Measurements from ENCODE around the gene ATP5PO.

ATP5PO gene

DNA sequence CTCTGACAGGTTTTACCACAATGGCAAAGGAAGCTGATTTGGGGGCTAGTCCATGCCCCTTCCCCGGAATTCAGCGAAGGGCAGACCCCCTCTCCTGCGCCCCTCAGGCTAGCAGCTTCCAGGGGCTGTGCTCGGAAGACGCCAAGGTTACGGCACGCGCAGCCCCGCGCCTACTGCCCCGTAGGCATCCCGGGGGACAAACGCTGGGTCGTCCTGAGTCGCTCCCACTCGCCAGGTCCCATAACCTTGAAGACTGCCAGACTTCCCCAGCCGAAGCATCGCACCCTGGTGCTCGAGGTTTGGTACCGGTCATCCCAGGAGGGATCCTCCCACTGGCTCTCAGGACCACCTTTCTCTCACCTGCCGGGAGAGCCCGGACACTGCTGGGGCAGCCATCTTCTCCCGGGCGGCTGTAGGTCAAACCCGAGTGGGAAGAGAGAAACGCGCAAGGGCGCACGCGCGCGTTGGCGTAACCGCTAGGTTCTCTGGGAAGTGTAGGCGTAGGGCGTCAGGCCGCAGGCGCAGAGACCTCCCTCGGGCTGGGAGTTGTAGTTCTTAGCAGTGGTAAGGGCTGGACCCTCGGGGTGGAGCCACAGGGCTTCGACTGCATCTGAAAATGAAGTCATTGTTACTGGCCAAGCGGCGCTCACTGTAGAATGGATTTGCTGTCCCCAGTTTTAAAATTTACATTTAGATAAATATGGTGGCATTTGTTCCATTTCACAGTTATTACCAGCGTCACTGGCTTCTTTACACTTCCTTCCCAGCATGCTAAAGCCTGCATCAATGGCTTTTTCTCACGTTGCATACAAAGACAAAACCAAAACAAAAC, at the start of gene ATP5PO:
TSS of gene ATP5PO (minus strand) at position 437 of the 832 bp plus-strand sequence. CDS start at position 396, 41 bp downstream.
- DNase-seq, result peak; percentile 98

DNA sequence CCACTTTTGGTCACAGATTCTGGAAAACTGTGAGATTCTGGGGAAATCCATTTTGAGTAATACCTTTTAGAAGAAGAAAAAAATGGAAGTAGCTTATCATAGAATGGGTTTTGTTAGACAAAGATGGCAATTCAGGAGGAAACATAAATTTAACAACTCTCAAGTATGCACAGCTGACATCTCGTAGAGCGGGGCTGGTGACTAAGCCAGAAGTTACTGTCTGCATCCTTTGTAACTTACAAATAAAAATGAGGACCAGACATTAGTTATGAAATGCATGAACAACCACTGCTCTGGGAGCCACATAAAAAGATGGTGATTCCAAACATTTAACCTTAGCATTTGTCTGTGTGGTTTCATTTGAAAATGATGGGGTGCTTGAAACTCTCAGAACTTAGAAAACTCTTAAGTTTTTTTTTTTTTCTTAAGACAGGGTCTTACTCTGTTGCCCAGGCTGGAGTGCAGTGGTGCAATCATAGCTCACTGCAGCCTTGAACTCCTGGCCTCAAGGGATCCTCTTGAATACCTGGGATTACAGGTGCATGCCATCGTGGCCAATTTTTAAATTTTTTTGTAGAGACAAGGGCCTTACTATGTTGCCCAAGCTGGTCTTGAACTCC, 49.2 kb upstream of the ATP5PO start:
- peak; percentile 34 for DNase-seq

GRCh38 chr21:33963848-33964555, 48.4 kb upstream of the ATP5PO start:
- DNase-seq, result no peak

DNA sequence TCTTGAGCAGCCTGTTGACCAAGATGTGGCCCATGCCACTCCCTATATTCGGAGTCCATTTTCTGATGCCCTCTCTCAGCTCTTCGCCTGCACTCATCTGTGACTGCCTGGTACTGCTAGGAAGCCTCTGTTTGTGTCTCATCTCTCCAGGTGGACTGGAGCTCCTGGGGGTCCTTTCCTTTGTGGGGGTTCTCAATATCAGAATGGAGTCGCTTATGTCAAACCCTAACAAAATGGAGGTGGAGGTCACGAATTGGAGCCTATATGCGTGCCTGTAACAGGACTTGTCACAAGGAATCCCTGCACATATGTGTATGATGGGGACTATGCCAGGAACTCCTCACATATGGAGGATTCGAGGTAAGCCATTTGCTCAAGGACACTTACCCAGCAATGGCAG, 46.7 kb upstream of the ATP5PO start:
- no peak for DNase-seq

- no peak for DNase-seq
Measured at GRCh38 chr21:33961061-33961460, 45.5 kb upstream of the ATP5PO start.

GRCh38 chr21:33959680-33960079, 44.1 kb upstream of the ATP5PO start:
- no peak for DNase-seq

GRCh38 chr21:33954395-33954794, 38.8 kb upstream of the ATP5PO start:
- DNase-seq, result no peak

DNA sequence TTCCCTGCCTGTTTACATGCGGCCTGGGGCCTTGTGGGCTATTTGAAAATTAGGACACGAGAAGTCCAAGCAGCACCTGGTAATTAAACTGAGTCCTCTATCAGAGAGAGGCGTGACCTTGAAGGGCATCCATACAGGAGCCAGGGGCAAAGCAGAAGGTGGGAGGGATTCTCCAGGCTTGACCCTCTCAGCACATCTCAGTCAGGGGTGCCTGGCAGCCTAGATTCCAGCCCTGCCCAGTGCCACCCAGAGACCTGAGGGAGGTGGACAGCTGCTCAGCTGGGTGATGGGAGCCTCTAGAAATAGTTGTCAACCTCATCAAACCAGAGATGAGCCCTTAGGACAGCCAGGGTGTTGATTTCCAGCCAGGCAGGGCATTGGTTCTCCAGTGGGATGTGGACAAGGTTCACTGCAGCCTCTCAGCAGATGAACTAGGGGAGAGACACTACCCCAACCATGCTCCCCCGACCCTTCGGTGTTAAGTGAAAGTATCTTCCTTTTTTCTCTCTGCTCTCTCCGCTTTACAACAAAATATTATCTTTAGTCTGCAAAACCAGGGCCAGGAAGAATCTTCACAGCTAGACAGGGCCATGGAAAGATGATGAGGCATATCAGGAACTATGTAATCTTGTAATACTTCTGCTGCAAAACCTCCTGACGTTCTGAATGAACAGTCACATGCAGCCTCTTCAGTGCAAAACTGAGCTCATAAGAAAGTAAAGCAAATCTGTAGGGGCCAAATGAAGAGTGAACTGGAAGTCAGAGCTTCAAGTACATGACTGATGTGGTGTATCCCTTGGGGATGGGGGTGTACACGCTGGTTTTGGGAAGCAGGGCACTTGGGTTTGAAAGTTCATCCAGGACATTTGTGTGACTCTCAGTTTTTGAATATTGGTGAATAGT, 35.9 kb upstream of the ATP5PO start:
- no peak for DNase-seq

DNA sequence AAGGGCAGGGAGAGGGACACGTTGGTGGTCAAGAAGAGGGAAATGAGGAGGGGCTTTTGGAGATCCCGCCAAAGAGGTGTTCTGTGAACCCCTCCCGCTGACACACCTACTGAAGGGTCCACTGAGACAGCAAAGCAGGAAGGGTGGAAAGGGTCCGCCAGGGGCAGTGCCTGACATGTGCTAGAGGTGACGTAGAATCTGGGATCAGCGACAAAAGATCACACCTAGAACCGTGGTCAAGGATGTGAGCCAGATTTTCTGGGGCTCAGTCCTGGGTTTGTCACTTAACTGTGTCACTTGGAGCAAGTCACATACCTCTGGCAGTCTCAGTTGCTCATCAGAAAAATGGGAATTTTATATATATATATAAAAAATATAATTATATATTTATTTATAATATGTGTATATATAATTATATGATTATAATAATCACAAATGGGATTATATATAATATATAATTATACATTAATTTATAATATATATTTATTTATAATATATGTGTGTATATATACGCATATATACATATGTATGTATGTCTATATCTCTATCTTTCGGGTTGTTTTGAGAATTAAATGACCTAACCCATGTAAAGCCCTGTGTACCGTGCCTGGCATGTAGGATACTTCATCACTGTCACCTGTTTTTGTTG, 35.0 kb upstream of the ATP5PO start:
- DNase-seq, result peak; percentile 36

GRCh38 chr21:33949516-33950430, 34.2 kb upstream of the ATP5PO start:
- peak; percentile 72 for DNase-seq

GRCh38 chr21:33948951-33949444, 33.4 kb upstream of the ATP5PO start:
- no peak for DNase-seq

GRCh38 chr21:33948096-33948950, 32.7 kb upstream of the ATP5PO start:
- peak; percentile 87 for DNase-seq

- peak; percentile 87 for DNase-seq
Measured at GRCh38 chr21:33947451-33948095, 32.0 kb upstream of the ATP5PO start.

GRCh38 chr21:33945652-33946270, 30.2 kb upstream of the ATP5PO start:
- peak; percentile 39 for DNase-seq

GRCh38 chr21:33944185-33944763, 28.7 kb upstream of the ATP5PO start:
- no peak for DNase-seq

- no peak for DNase-seq
Measured at GRCh38 chr21:33943293-33943692, 27.7 kb upstream of the ATP5PO start.

GRCh38 chr21:33942426-33942825, 26.8 kb upstream of the ATP5PO start:
- no peak for DNase-seq

DNA sequence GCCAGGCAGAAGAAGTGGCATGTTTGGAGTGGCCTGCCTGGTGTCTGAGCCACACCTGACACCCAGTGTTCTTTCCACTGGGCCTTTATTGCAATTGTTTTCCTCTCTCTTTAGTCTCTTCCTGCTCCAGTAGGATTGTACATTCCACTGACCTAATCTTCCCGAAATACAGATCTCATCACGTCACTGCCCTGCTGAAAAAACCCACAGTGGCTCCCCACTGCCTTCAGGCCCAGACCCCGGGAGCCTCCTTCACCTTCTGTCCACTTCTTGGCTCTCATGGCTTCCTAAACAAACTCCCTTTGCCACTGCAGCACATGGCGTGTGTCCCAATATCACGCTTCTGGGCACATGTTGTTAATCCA, 25.3 kb upstream of the ATP5PO start:
- no peak for DNase-seq

Data from CD4-positive, alpha-beta T cell treated with Interleukin-17A for 4 hours (primary cell).